ENCODE data around the gene TBL3.

TBL3 gene

DNA sequence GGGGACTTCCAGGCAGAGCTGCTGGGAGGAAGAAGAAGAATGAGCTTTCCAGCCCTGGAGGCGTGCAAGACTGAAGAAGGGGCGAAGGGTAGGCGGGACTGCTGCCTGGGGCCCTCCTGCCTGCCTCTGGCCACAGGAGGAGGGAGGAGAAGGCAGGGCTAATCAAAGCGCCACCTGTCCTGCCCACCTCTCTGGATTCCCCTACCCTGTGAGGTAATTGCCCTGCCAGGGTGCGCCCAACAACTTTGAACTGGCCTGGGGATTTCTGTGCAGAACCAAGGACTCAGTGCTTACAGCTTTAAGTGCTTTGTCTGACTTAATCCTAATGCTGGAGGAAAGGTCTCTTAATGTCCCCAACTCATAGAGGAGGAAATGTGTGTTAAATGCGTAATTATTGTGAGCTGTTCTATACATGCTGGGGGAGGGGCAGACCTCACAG, 9.6 kb downstream of the TBL3 start, which contains the start of gene NOXO1:
Gene NOXO1, minus strand, starts transcription at position 72 of the 439 bp plus-strand sequence. CDS start 290 bp downstream, outside the sequence.
- H3K27ac ChIP-seq, result peak within 1 kb of the TSS; percentile 96
- TF ChIP-seq, protein P1, sequence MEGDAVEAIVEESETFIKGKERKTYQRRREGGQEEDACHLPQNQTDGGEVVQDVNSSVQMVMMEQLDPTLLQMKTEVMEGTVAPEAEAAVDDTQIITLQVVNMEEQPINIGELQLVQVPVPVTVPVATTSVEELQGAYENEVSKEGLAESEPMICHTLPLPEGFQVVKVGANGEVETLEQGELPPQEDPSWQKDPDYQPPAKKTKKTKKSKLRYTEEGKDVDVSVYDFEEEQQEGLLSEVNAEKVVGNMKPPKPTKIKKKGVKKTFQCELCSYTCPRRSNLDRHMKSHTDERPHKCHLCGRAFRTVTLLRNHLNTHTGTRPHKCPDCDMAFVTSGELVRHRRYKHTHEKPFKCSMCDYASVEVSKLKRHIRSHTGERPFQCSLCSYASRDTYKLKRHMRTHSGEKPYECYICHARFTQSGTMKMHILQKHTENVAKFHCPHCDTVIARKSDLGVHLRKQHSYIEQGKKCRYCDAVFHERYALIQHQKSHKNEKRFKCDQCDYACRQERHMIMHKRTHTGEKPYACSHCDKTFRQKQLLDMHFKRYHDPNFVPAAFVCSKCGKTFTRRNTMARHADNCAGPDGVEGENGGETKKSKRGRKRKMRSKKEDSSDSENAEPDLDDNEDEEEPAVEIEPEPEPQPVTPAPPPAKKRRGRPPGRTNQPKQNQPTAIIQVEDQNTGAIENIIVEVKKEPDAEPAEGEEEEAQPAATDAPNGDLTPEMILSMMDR (IDR thresholded peaks at IDR 0.05), result no peak
- TF ChIP-seq ZFX (IDR thresholded peaks at IDR 0.05; ENCODE audit: borderline replicate concordance), result no peak

- TF ChIP-seq, protein P1 (IDR thresholded peaks at IDR 0.05), result no peak
- TF ChIP-seq ZFX (IDR thresholded peaks at IDR 0.05; ENCODE audit: borderline replicate concordance), result no peak
These were observed 10.2 kb downstream of the TBL3 start for GRCh38 chr16:1982013-1982433.

DNA sequence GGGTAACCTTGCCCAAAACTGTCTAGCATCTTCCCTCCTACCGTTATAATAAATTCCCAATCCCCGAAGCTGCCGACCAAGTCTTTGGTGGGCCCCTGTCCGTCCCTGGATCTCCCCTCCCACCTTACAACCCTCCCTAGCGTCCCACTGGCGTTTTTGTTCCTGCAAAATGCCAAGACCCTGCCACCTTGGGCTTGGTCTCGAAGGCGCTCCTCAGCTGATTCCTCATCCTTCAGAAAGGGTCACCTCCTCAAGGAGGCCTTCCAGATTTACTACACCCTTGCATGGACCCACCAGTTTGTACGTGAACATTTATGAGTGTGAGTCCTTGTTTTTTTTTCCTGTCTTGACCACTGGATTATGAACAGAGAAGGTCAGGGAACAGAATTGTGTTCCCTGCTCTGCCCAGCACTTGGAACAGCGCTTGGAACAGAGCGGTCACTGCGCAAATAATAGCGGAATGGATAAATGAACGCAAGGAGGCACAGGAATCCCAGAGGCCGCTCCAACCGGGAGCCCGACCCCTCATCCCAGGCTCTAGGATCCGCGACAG, 11.2 kb downstream of the TBL3 start:
- no peak for TF ChIP-seq ZFX (IDR thresholded peaks at IDR 0.05; ENCODE audit: borderline replicate concordance)
- TF ChIP-seq, protein P1 (IDR thresholded peaks at IDR 0.05), result no peak
- H3K27ac ChIP-seq, result peak overlapping the region; percentile 96

More at GRCh38 chr16:1982013-1982433, 10.2 kb downstream of the TBL3 start:
- H3K27ac ChIP-seq, result peak overlapping the region; percentile 96

DNA sequence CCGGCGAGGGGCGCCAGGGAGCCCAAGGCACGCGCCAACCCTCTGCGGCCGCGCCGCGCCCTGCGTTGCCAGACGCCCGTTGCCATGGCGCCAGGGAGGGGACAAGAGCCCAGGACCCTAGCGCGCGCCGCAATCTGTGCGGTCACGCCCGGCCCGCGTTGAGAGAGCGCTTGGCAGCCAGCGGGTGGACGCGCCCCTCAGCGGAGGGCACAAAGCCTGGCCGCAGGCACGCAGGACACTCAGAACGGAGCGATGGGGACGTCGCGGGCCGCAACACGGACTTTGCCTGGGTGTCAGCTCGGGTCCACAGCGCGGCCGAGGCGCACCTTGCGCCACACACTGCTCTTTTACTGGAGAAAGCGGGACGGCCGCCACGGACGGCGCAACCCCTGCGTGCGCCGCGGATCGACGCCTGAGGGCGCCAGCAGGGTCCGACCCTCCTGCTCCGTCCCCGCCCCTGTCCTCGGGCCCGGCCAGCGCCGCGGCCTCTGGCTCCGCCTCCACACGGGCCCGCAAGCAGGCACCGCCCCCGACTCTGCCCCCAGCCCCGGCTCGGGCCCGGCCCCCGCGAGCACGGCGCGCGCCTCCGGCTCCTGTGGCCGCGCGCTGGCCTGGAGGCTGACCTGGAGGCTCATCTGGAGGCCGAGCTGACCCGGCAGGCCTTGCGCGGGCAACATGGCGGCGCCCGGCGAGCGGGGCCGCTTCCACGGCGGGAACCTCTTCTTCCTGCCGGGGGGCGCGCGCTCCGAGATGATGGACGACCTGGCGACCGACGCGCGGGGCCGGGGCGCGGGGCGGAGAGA, 11.9 kb downstream of the TBL3 start, which contains the start of gene GFER:
Gene GFER, plus strand, starts transcription at position 650 of the 803 bp plus-strand sequence. Its CDS starts 26 bp downstream, at position 676.
- no peak for TF ChIP-seq ZFX (IDR thresholded peaks at IDR 0.05; ENCODE audit: borderline replicate concordance)
- TF ChIP-seq, protein P1 (IDR thresholded peaks at IDR 0.05), result peak; percentile 67
- H3K27ac ChIP-seq, result peak within 1 kb of the TSS; percentile 96

GRCh38 chr16:1984347-1985225, 12.7 kb downstream of the TBL3 start:
- TF ChIP-seq, protein P1 (IDR thresholded peaks at IDR 0.05), result no peak
- TF ChIP-seq ZFX (IDR thresholded peaks at IDR 0.05; ENCODE audit: borderline replicate concordance), result no peak
- peak overlapping the region; percentile 96 for H3K27ac ChIP-seq

- peak overlapping the region; percentile 96 for H3K27ac ChIP-seq
- TF ChIP-seq, protein P1 (IDR thresholded peaks at IDR 0.05), result no peak
- TF ChIP-seq ZFX (IDR thresholded peaks at IDR 0.05; ENCODE audit: borderline replicate concordance), result no peak
These were observed 13.8 kb downstream of the TBL3 start for GRCh38 chr16:1985466-1986150.
